ENCODE results near the gene BTBD19.
"Not testable (repeated sequence)": the region's sequence is repeated elsewhere in the genome, so short reads cannot be mapped to it uniquely, and the experiment has no call there.

Gene BTBD19

GRCh38 chr1:44820328-44821239, 12.3 kb downstream of the BTBD19 start:
- no peak for DNase-seq (ENCODE audit: low read depth)
- TF ChIP-seq, protein P1, sequence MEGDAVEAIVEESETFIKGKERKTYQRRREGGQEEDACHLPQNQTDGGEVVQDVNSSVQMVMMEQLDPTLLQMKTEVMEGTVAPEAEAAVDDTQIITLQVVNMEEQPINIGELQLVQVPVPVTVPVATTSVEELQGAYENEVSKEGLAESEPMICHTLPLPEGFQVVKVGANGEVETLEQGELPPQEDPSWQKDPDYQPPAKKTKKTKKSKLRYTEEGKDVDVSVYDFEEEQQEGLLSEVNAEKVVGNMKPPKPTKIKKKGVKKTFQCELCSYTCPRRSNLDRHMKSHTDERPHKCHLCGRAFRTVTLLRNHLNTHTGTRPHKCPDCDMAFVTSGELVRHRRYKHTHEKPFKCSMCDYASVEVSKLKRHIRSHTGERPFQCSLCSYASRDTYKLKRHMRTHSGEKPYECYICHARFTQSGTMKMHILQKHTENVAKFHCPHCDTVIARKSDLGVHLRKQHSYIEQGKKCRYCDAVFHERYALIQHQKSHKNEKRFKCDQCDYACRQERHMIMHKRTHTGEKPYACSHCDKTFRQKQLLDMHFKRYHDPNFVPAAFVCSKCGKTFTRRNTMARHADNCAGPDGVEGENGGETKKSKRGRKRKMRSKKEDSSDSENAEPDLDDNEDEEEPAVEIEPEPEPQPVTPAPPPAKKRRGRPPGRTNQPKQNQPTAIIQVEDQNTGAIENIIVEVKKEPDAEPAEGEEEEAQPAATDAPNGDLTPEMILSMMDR (IDR thresholded peaks at IDR 0.05; ENCODE audit: insufficient read depth, low read depth, low read length, missing control alignments) = no peak
- H3K4me3 ChIP-seq (ENCODE audit: low read depth, low read length) = peak overlapping the region; percentile 62

DNA sequence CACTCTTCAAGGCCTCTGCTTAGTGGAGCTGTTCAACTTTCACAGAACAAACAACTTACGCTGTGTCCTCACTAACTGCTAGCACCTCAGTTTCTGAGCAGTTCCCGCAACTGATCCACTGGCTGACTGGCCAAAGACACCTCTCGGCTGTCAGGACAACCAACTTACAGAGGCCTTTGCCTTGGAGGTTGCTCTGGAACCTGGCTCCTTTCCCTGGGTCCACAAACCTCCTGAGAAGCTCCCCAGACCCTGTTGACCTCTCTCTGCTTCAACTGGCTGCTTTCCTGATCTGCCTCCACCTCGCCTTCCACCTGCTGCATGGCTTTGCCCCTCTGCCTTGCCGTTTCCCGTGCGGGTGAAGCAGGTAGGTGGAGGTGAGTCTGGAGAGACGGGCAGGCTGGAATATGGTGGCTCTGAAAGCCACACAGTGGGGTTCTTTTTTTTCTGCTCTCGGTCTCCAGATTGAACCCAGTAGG, 13.0 kb downstream of the BTBD19 start:
- H3K4me3 ChIP-seq (ENCODE audit: low read depth, low read length) = no peak overlapping the region
- no peak for DNase-seq (ENCODE audit: low read depth)
- TF ChIP-seq, protein P1 (IDR thresholded peaks at IDR 0.05; ENCODE audit: insufficient read depth, low read depth, low read length, missing control alignments) = no peak

- no peak for DNase-seq (ENCODE audit: low read depth)
- H3K4me3 ChIP-seq (ENCODE audit: low read depth, low read length) = no peak overlapping the region
- TF ChIP-seq, protein P1 (IDR thresholded peaks at IDR 0.05; ENCODE audit: insufficient read depth, low read depth, low read length, missing control alignments) = no peak
Observed at GRCh38 chr1:44822131-44822701, 13.9 kb downstream of the BTBD19 start.

DNA sequence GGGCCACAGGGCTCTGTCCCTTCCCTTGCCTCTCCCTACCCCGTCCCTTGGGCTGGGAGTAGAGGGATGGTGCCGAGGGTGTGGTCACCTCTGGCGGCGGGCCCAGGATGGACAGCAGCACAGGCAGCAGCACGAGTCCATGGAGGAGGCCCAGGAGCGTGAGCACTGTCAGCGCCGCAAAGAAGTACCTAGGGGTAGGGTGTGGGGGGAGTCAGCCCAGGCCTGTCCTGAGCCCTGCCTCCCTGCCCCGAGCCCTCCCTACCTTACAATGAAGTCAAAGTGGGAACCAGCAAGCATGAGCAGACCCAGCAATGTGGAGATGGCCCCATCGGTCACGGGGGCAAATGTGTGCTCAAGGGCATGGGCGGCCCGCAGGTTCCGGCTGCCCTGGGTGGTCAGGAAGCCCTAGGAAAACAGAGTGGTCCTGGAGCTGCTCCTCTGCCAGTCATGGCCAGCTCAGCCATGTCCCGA, 14.7 kb downstream of the BTBD19 start:
- H3K4me3 ChIP-seq (ENCODE audit: low read depth, low read length) = no peak overlapping the region
- TF ChIP-seq, protein P1 (IDR thresholded peaks at IDR 0.05; ENCODE audit: insufficient read depth, low read depth, low read length, missing control alignments) = no peak
- no peak for DNase-seq (ENCODE audit: low read depth)

- DNase-seq (ENCODE audit: low read depth); H3K4me3 ChIP-seq (ENCODE audit: low read depth, low read length): not testable (repeated sequence)
Observed at GRCh38 chr1:44824392-44824791, 16.1 kb downstream of the BTBD19 start.

- TF ChIP-seq, protein P1 (IDR thresholded peaks at IDR 0.05; ENCODE audit: insufficient read depth, low read depth, low read length, missing control alignments) = no peak
- no peak for DNase-seq (ENCODE audit: low read depth)
- no peak overlapping the region for H3K4me3 ChIP-seq (ENCODE audit: low read depth, low read length)
Observed at GRCh38 chr1:44826375-44827196, 18.3 kb downstream of the BTBD19 start.
